ENCODE measurements around the gene HOXC6. TPM values are rescaled to one million over a fixed set of nuclear protein-coding genes. Genes with fewer than 3 reads are reported as not detected.

The HOXC6 gene
- total and polyA plus RNA-seq, 4 donors, result 0.18 to 0.71 (median 0.35) TPM

DNA sequence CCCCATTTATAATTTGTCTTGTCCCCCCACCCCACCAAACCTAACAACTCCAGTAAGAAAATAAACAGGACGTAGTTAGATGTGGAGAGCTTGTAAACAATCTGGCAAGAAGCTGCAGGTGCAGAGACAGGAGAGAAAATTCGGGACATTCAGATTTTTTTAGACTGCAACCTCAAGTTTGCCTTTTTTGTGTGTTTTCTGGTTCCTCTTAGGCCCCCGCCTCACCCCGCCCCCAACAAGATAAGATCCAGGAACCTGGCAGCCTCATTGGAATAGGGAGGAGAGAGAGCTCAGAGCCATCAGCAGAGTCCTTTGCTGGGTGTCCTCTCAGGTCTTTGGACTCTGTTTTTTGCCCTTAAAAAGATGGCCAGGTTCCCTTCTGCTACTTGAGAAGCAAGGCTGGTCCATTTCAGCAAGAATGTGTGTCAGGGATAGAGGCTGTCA, 40.4 kb upstream of the HOXC6 start:
- Histone ChIP-seq H3K36me3 (ENCODE audit: control insufficient read depth in 4 of 4, insufficient read depth in 4 of 4, low read length in 4 of 4) (no peaks in the 10 kb centered on the region), H3K9ac (ENCODE audit: insufficient read depth in 1 of 2, low read length in 2 of 2) (no peak overlapping the region), H3K27ac (ENCODE audit: low read depth in 1 of 2, low read length in 1 of 2) (no peak overlapping the region), H3K4me3 (no peak overlapping the region), H3K4me1 (ENCODE audit: control insufficient read depth in 5 of 5, insufficient read depth in 5 of 5, low read length in 5 of 5) (peaks cover 0 to 17% (median 10%) of the 10 kb centered on the region in 5 donors), H3K9me3 (ENCODE audit: control insufficient read depth in 4 of 4, insufficient read depth in 3 of 4, low read length in 3 of 4) (peaks cover 0 to 18% (median 0%) of the 10 kb centered on the region in 4 donors), H3K27me3 (ENCODE audit: control insufficient read depth in 3 of 3, insufficient read depth in 3 of 3, low read length in 2 of 3) (peaks cover 30 to 98% (median 90%) of the 10 kb centered on the region in 3 donors)
- DNase-seq, result no peak
- no peak for ATAC-seq (ENCODE audit: insufficient read depth, low FRiP score)
- 10 to 20% methylated on average over 4 of the region's 4 CpGs for WGBS, 2 donors
- no peak for TF ChIP-seq CTCF (IDR thresholded peaks at IDR 0.05; ENCODE audit: control extremely low read depth, extremely low read depth)

DNA sequence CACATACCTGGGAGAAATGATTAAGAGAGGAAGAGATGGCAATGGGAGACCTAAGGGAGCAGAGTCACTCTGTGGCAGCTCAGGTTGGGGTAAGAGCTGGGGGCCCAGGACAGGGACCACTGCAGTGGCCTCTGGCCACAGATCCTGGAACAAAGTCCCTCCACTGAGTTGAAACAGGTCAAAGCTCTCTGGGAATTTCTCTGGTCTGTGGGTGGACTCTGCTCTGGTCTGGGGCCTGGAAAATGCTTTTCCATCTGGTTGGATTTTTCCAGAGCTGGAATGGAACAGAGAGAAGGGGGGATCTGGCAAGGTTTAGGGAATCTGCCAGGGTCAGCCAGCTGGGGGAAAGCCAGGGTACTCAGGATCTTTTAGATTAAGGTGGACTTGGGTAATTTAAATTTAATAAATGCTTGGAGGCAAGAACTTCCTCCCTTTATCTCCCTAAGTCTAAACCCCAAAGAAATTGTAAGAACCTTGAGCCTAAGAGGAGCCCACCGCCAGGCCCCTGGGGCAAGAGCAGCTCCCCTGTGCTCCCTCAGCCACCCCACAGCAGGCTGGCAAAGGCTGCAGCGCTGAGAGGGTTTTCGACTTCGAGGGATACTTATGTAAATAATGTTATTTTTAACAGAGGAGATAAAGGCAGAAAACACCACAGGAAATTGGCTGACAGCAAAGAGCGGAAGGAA, 39.6 kb upstream of the HOXC6 start:
- TF ChIP-seq CTCF (IDR thresholded peaks at IDR 0.05; ENCODE audit: control extremely low read depth, extremely low read depth), result no peak
- Histone ChIP-seq H3K27ac (ENCODE audit: low read depth in 1 of 2, low read length in 1 of 2) (no peak overlapping the region), H3K9ac (ENCODE audit: insufficient read depth in 1 of 2, low read length in 2 of 2) (no peak overlapping the region), H3K9me3 (ENCODE audit: control insufficient read depth in 4 of 4, insufficient read depth in 3 of 4, low read length in 3 of 4) (peaks cover 0 to 15% (median 0%) of the 10 kb centered on the region in 4 donors), H3K4me1 (ENCODE audit: control insufficient read depth in 5 of 5, insufficient read depth in 5 of 5, low read length in 5 of 5) (peaks cover 0 to 17% (median 10%) of the 10 kb centered on the region in 5 donors), H3K4me3 (no peak overlapping the region), H3K36me3 (ENCODE audit: control insufficient read depth in 4 of 4, insufficient read depth in 4 of 4, low read length in 4 of 4) (no peaks in the 10 kb centered on the region), H3K27me3 (ENCODE audit: control insufficient read depth in 3 of 3, insufficient read depth in 3 of 3, low read length in 2 of 3) (peaks cover 24 to 98% (median 90%) of the 10 kb centered on the region in 3 donors)
- ATAC-seq (ENCODE audit: insufficient read depth, low FRiP score), result no peak
- 4 to 6% methylated on average over 5 of the region's 5 CpGs for WGBS, 2 donors
- no peak for DNase-seq

DNA sequence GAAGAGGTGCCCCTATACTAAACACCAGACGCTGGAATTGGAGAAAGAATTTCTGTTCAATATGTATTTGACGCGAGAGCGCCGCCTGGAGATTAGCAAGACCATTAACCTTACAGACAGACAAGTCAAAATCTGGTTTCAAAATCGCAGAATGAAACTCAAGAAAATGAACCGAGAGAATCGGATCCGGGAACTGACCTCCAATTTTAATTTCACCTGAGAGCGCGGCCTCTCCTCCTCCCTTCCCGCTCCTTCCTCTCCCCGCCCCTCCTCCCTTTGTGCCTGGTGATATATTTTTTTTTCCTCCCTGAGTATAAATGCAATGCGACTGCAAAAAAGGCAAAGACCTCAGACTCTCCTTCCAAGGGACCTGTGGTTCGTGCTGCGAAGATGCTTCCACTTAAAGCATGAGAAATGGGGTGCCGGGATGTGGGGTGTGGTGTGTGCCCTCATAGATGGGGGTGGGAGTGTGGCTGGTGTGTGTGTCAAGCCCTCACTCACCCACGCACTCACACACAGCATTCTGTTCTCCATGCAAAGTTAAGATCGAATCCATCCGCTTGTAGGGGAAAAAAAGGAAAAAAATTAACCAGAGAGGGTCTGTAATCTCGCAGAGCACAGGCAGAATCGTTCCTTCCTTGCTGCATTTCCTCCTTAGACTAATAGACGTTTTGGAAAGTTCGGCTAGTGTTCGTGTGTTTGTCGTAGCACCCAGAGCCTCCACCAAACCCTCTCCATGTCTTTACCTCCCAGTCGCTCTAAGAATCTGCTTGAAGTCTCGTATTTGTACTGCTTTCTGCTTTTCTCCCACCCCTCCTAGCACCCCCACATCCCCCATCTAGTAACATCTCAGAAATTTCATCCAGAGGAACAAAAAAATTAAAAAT, 38.8 kb upstream of the HOXC6 start:
- Histone ChIP-seq H3K27ac (ENCODE audit: low read depth in 1 of 2, low read length in 1 of 2) (no peak overlapping the region), H3K36me3 (ENCODE audit: control insufficient read depth in 4 of 4, insufficient read depth in 4 of 4, low read length in 4 of 4) (no peaks in the 10 kb centered on the region), H3K27me3 (ENCODE audit: control insufficient read depth in 3 of 3, insufficient read depth in 3 of 3, low read length in 2 of 3) (peaks cover 24 to 98% (median 91%) of the 10 kb centered on the region in 3 donors), H3K9ac (ENCODE audit: insufficient read depth in 1 of 2, low read length in 2 of 2) (no peak overlapping the region), H3K4me3 (no peak overlapping the region), H3K9me3 (ENCODE audit: control insufficient read depth in 4 of 4, insufficient read depth in 3 of 4, low read length in 3 of 4) (peaks cover 0 to 15% (median 0%) of the 10 kb centered on the region in 4 donors), H3K4me1 (ENCODE audit: control insufficient read depth in 5 of 5, insufficient read depth in 5 of 5, low read length in 5 of 5) (peaks cover 0 to 15% (median 11%) of the 10 kb centered on the region in 5 donors)
- peak in 2 of 3 donors; percentile 63 to 67 for DNase-seq
- 4 to 5% methylated on average over 28 of the region's 28 CpGs for WGBS, 2 donors
- ATAC-seq (ENCODE audit: insufficient read depth, low FRiP score), result no peak
- peak; percentile 13 for TF ChIP-seq CTCF (IDR thresholded peaks at IDR 0.05; ENCODE audit: control extremely low read depth, extremely low read depth)
